HG03565 (cell line): ENCODE measurements around the gene CTSD.

Experiments used
- ATAC-seq: cut with Tn5 transposase; IDR thresholded peaks from one replicate; pipeline ENCODE4 v1.9.1; 2021; ENCODE audit warnings: mild to moderate bottlenecking, moderate library complexity; ENCODE audit not compliant: unreplicated experiment

The CTSD gene

DNA sequence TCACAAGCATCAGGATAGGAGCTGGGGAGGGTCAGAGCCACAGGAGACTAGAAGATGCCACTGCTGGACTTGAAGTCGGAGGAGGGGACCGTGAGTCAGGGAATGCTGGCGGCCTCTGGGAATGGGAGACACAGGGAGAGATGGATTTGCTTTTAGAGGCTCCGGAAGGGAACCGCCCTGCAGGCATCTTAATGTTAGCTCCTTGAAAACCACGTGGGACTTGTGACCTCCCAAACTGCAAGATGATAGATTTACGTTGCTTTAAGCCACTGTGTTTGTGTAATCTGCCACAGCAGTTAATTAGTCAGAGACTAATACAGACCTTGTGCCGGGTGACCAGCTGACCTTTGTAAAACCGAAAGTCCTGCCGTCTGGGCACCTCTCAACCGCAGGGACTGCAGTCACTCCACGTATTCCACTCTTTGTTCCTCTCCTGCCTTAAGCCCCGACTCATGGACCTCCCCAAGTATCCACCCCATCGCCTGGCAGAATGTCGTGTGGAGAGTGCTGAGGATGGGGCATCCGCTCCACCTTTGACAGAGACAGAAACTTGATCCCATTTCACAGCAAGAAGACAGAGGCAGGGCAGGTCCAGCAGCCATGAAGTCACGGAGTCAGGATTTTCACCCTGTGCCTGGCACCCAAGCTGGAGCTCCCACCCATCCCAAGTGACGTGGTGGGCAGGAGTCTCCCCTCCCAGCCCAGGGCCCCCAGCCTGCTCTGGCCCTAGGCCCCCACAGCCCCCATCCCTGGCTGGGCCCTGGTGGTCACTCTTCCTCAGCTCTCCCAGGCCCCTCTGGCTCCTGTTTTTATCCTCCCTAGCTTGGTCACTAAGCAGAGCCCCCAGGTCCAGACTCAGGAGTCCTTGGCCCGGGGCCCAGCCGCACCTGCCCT lies 19.4 kb upstream of the CTSD start:
- ATAC-seq, result no peak

GRCh38 chr11:1782031-1782590 lies 18.4 kb upstream of the CTSD start:
- ATAC-seq, result no peak

DNA sequence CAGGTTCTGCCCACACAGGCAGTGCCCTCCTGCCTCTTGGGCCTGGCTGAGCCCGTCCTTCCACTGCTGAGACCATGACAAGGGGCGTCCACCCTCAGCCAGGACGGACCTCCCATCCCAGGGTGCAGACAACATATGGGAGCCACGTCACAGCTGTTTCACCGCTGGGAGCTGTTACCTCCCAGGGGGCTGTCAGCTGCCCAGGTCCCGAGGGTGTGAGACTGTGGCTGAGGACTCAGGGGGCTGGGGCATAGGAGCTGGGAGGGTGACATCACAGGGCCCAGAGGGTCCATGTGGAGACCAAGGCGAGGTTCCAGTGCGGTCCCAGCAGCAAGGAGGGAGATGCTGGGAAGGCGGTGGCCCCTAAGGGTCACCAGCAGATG lies 17.9 kb upstream of the CTSD start:
- no peak for ATAC-seq

DNA sequence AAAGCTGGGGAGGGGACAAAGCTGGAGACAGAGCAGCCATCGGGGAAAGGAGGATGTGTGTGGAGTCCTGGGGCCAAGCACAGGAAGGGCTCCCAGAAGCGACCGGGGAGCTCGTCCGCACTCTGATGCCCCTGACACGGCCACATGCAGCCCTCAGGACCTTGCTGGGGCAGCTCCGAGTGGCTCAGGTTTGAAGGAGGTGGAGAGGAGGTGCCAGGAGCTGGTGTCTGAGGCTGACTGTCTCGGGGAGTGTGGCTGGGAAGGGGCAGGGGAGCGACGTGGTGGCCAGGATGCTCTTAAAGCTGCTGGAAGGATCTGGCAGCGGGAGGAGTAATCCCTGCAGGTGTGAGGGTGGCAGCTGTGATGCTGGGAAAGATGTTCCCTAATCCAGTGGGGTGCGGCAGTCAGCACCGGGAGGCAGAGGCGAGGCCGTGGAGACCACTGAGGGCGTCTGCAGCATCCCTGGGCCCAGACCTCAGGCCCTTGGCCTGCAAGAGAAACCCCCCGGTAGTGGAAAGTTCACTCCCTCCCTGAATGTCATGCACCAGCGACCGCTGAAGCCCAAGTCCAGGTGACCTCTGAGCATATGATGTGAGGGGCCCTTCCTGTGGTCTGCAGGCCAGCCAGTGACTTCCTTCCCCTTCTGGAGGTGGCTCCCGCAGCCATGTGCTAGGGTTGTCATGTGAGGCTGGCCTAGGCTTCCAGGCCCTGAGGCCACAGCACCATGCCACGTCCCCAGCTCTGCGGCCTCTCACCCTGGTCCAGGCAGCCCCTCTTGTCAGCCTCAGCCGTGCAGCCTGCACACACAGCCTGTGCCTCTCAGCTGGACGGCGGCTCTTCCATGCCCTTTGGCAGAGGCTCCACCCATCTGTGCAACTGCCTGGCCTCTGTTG lies 17.2 kb upstream of the CTSD start:
- no peak for ATAC-seq

GRCh38 chr11:1779806-1780699 lies 16.3 kb upstream of the CTSD start:
- ATAC-seq, result no peak

DNA sequence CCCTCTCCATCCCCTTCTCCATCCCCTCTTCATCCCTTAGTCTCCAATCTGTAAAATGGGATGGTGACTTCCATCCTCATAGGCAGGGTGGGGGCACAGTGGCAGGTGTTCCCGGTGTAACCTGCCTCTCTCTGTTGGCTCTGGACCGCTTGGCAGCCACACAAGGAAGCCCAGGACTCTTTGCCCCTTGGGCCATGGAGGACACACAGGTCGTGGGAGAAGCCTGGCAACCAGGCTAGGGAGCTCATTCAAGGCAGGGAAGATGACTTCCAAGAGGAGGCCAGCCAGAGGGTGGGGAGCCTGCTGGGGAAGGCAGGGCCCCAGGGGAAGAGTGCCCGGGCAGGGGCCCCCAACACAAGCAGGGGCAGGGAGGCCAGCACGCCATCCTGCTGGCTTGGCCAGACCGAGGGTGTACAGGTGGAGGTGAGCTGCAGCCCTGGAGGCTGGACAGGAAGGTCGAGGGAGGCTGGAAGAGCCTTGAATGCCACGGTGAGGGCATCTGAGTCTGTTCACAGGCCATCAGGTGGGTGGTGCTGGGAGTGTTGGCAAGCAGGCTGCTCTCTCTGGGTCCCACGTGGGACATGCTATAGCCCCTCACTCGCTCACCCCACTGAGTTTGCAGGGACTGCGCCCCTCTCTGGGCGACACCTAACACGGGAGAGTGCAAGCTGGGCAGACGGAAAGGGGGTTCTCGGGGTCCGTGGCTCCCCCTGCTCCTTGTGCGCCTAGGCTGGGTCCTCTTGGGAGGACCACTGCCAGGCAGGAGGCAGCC lies 15.5 kb upstream of the CTSD start:
- ATAC-seq, result no peak

DNA sequence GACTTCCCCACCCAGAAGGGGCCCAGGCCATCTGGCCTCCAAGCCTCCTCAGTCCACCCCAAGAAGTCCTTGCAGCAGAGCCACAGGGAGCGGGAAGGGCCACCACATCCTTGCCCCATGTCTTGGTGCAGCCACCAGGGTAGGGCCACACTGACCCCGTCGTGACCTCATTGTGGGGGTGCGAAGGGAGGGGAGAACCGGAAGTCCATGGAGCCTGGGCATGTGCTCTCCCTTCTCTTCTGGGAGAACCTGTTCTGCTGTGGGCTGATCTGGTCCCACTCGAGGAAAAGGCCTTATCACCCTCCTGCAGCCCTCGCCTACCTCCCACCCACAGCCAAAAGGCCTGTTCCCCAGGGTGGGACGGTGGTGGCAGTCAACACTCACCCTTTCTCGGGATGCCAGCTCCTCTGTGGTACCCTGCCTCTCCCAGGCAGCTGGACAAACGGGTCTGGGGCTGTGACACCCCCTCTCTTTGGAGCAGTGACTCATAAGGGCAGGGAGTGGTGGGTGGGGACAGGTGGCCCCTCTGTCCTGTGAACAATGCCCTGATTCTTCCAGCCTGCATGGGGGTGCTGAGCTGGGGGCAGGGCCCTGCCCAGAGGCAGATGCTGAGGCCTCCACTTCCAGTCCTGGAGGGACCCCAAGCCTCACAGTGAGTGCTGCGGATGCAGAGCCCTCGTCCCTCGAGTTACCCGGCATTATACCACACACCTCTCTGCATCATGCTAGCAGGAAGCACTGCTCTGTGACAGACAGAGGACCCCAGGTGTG lies 14.6 kb upstream of the CTSD start:
- ATAC-seq, result no peak

DNA sequence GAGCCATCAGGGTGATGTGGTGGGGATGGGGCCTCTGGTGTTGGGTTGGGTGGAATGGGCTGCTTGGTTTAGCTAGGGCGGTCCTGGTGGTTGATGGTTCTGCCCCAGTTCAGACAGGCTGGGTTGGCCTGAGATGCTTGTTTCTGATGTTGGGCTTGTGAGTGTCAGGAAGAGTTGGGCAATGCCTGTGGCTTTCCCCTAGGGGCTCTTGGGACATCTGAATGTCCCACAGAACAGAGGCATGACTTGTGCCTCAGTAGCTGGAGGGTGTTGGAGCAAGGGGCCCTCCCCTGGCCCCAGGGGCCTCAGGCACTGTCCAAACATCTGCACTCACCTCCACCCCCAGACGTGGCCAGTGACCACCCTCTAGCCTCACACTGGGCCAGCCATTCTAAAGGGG lies 14.0 kb upstream of the CTSD start:
- no peak for ATAC-seq

DNA sequence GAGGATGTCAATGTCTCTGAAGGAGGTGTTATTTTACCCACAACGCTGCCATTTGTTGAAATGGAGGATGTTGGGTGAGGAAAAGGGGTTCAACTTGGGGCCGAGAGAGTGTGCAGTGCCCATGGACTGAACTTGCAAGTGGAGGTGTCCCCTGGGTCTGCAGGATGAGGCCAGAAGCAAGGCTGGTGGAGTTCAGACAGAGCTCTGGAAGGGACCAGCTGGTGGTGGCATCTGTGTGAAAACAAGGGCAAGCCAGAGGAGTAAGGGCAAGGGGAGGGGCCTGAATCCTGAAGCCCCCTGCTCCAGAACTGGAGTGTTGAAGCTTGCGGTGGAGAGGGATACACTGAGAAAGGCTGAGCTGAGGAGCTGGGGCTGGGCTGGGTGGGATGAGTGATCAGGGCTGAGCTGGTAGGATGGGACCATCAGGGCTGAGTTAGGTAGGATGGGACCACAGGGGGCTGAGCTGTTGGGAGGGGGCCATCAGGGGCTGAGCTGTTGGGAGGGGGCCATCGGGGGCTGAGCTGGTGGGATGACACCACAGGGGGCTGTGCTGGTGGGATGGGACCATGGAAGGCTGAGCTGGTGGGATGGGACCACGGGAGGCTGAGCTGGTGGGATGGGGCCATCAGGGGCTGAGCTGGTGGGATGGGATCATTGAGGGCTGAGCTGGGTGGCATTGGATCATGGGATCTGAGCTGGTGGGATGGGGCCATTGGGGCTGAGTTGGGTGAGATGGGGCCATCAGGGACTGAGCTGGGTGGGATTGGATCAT lies 13.4 kb upstream of the CTSD start:
- no peak for ATAC-seq

- ATAC-seq, result no peak
Measured at GRCh38 chr11:1776331-1776851, 12.7 kb upstream of the CTSD start.

DNA sequence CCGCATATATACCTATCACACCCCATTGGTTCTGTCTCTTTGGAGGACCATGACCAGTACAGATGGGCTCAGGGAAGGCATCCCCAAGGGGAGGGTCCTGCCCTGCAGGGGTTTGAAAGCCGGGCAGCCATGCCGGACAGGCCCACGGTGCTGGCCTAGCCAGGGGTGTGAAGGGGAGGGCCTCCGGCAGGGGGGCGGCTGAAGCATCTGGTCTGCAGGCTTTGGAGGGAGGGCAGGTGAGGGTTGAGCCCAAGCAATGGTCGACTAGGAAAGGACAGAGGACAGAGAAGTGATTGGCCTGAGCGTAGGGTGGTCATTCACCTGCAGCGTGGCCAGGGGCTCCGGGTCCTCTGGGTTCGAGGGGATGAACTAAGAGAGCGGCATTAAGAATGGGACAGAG lies 11.2 kb upstream of the CTSD start:
- ATAC-seq, result no peak

DNA sequence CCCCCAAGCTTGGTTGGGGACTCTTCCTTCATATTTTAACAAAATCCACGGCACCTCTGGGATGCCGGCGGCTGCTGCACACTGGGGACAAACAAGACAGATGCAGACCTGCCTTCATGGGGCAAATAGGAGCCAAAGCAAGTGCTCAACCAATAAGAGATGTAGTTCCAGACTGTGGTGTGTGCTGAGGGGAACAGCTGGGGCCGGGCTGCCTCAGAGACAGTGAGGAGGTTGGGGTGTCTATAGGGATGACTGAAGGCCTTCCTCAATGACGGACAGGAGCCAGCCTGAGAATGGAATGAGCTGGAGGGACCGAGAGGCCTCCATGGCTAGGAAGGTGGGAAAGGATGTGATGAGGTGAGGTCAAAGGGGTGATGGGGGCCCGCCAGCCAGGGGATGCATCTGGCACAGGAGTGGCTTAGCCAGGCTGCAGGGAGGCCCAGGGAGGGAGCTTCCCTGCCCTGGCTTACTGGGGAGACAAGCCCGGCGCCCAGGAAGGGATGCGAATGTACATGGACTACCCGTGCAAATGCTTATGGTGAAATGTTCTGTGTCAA lies 10.3 kb upstream of the CTSD start:
- ATAC-seq, result no peak

GRCh38 chr11:1773131-1773993 lies 9.6 kb upstream of the CTSD start:
- no peak for ATAC-seq

DNA sequence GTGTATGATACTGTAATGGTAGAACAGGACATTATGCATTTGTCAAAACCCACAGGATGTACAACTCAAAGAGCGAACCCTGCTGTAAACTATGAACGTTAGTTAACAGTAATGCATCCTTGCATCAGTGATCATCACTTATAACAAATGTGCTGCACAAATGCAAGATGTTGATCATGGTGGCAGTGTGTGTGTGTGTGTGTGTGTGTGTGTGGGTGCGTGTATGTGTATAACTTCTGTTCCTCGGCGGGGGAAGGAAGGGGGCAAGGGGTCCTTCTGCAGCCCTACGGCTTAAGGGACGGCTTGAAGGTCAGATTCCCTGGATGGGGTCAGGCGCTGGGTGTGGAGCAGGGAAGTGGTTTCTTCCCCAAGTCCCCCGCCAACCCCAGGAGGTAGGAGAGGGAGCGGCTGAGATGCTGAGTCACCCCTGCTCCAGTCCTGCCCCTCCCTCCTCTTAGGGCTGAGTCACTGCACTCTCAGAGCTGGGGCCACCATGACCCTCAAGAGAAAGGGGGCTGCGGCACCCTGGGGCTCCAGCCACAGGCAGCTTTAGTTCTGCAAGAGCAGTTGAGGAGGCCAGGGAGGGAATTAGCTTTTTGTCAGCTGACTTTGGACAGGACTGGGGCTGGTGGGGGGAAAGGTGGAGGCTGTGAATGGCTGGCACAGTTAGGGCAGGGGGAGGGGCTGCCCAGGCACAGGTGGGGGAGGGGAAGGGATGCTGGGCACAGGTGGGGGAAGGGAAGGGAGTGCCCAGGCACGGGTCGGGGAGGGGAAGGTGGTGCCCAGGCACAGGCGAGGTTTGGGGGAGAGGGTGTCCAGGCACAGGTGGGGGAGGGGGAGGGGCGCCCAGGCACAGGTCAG lies 8.8 kb upstream of the CTSD start:
- no peak for ATAC-seq

DNA sequence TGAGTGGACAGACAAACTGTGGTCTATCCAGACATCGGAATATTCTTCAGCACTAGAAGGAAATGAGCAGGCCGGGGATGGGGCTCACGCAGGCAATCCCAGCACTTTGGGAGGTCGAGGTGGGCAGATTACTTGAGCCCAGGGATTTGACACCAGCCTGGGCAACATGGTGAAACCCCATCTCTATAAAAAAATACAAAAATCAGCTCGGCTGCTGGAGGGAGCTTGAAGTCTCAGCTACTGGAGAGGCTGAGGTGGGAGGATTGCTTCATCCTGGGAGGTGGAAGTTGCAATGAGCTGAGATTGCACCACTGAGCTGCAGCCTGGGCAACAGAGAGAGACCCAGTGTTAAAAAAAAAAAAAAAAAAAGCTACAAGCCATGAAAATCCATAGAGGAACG lies 8.0 kb upstream of the CTSD start:
- no peak for ATAC-seq

- ATAC-seq, result no peak
Measured at GRCh38 chr11:1771273-1771672, 7.5 kb upstream of the CTSD start.
